GM23248 (cell line): Measurements from ENCODE around the gene STPG1. TPM values are rescaled to one million over a fixed set of nuclear protein-coding genes. Genes with fewer than 3 reads are reported as not detected.

Source experiments
- DNase-seq: peaks from one replicate; pipeline ENCODE4 v3.0.0-alpha.2; 2015
- H2AFZ ChIP-seq: fragments of 200-600 bp; sonication (generic); 2 replicates; pipeline ENCODE4 v1.6.1; 2016; ENCODE audit warnings: antibody characterized with exemption
- H3F3A ChIP-seq: fragments of 200-600 bp; sonication (generic); 2 replicates; pipeline ENCODE4 v1.6.1; 2016; ENCODE audit warnings: mild to moderate bottlenecking, antibody characterized with exemption, mixed run types; ENCODE audit not compliant: insufficient read depth
- H3K27ac ChIP-seq: fragments of 200-600 bp; sonication (generic); 2 replicates; pipeline ENCODE4 v1.5.1; 2016; ENCODE audit warnings: mild to moderate bottlenecking
- H3K27me3 ChIP-seq: fragments of 200-600 bp; sonication (generic); replicated peaks from 2 replicates; pipeline ENCODE4 v1.6.1; 2016; ENCODE audit warnings: mild to moderate bottlenecking; ENCODE audit not compliant: insufficient read depth
- H3K36me3 ChIP-seq: fragments of 200-600 bp; sonication (generic); 2 replicates; pipeline ENCODE4 v1.6.1; 2016; ENCODE audit warnings: low read depth, mild to moderate bottlenecking
- H3K4me1 ChIP-seq: fragments of 200-600 bp; sonication (generic); 2 replicates; pipeline ENCODE4 v1.6.1; 2016; ENCODE audit warnings: mild to moderate bottlenecking; ENCODE audit not compliant: insufficient read depth
- H3K4me2 ChIP-seq: fragments of 200-600 bp; sonication (generic); one replicate; pipeline ENCODE4 v1.6.1; 2016; ENCODE audit warnings: mild to moderate bottlenecking; ENCODE audit not compliant: unreplicated experiment
- H3K4me3 ChIP-seq: fragments of 200-600 bp; sonication (generic); 2 replicates; pipeline ENCODE4 v1.5.1; 2016; ENCODE audit warnings: mild to moderate bottlenecking
- H3K79me2 ChIP-seq: fragments of 200-600 bp; sonication (generic); 2 replicates; pipeline ENCODE4 v1.6.1; 2016; ENCODE audit warnings: mild to moderate bottlenecking; ENCODE audit not compliant: insufficient read depth
- H3K9ac ChIP-seq: fragments of 200-600 bp; sonication (generic); 2 replicates; pipeline ENCODE4 v1.6.1; 2016; ENCODE audit warnings: mild to moderate bottlenecking
- H3K9me2 ChIP-seq: fragments of 200-600 bp; sonication (generic); 2 replicates; pipeline ENCODE4 v1.6.1; 2016; ENCODE audit warnings: mixed run types, mild to moderate bottlenecking, moderate library complexity; ENCODE audit not compliant: insufficient read depth
- H3K9me3 ChIP-seq: fragments of 200-600 bp; sonication (generic); one replicate; pipeline ENCODE4 v1.6.1; 2017; ENCODE audit warnings: low read depth
- H4K20me1 ChIP-seq: fragments of 200-600 bp; sonication (generic); 2 replicates; pipeline ENCODE4 v1.6.0; 2016; ENCODE audit not compliant: insufficient read depth
- EZH2 ChIP-seq: fragments of 200-600 bp; sonication (generic); IDR thresholded peaks from 2 replicates; pipeline ENCODE4 v1.6.1; 2018; ENCODE audit warnings: antibody characterized with exemption, mild to moderate bottlenecking; ENCODE audit not compliant: insufficient read depth, poor library complexity, severe bottlenecking
- EZH2phosphoT487 ChIP-seq: fragments of 200-600 bp; sonication (generic); IDR thresholded peaks from 2 replicates; pipeline ENCODE4 v1.6.1; 2018; ENCODE audit warnings: antibody characterized with exemption, moderate library complexity, mild to moderate bottlenecking, low read depth; ENCODE audit not compliant: insufficient read depth
- WGBS, 2 experiments: methylation state at CpG; one replicate each; pipeline ENCODE4 v1.1.6; 2015 to 2017; ENCODE audit warnings: low lambda C conversion rate in 2 of 2, low coverage in 1 of 2; ENCODE audit errors: missing lambda C conversion rate in 2 of 2; 5-methylcytosine and 5-hydroxymethylcytosine counted together
- in situ Hi-C: fragments of 300-500 bp; cut with MboI; formaldehyde crosslinking; loops from 2 replicates; pipeline ENCODE4 v1.15.0; 2020
- polyA plus RNA-seq: library from polyadenylated mRNA; unstranded; fragments of >200 nt; fragmentation: Nextera tagmentation; extraction: Ambion mirVana; gene quantifications from 2 replicates; pipeline ENCODE4 v1.2.1, GENCODE V29; 2016
- total RNA-seq: library from RNA; depleted of rRNA; stranded (reverse); fragments of >200 nt; shearing (Covaris generic); gene quantifications from 2 replicates; pipeline ENCODE4 v1.2.3, GENCODE V29; 2014

Gene STPG1
- total and polyA plus RNA-seq, 2 experiments from 2014 or later: 7.9 to 9.2 TPM

DNA sequence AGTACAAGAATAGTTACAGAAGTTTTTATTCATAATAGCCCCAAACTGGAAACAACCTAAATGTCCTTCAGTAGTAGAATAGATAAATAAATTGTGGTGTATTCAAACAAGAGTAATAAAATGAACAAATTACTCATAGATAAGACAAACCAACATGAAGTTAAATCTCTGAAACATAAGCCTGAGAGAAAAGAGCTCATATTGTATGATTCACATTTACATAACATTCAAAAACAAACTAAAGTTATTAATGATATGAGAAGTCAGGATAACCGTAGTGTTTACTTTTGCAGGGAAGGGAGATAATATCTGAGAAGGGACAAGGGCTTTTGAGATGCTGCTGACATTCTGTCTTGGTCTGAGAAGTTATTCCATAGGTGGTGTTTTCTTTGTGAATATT lies 13.5 kb downstream of the STPG1 start:
- 0 out of 2 replicates have a peak, but pooled peaks cover under 1% of the 10 kb centered on the region for H3K4me1 ChIP-seq
- H3K9ac ChIP-seq: no peak overlapping the region
- no peak overlapping the region for H3K4me3 ChIP-seq
- H3K9me3 ChIP-seq: no peaks in the 10 kb centered on the region
- in situ Hi-C loops: no loop called here
- H3K4me2 ChIP-seq: no peak overlapping the region
- H2AFZ ChIP-seq: no peak overlapping the region
- WGBS, 2 experiments: 54 to 57% methylated on average over 1 of the region's 1 CpG
- 0 out of 2 replicates have a peak, but pooled peaks cover 5% of the 10 kb centered on the region for H3K79me2 ChIP-seq
- H3K9me2 ChIP-seq: no peaks in the 10 kb centered on the region
- DNase-seq: no peak
- TF ChIP-seq EZH2phosphoT487 (no peak), EZH2 (no peak)
- no peaks in the 10 kb centered on the region for H3K27me3 ChIP-seq
- no peaks in the 10 kb centered on the region; the same call in 1 of the 2 replicates for H3K36me3 ChIP-seq
- no peak overlapping the region for H3K27ac ChIP-seq
- H4K20me1 ChIP-seq: no peaks in the 10 kb centered on the region
- H3F3A ChIP-seq: no peaks in the 10 kb centered on the region

DNA sequence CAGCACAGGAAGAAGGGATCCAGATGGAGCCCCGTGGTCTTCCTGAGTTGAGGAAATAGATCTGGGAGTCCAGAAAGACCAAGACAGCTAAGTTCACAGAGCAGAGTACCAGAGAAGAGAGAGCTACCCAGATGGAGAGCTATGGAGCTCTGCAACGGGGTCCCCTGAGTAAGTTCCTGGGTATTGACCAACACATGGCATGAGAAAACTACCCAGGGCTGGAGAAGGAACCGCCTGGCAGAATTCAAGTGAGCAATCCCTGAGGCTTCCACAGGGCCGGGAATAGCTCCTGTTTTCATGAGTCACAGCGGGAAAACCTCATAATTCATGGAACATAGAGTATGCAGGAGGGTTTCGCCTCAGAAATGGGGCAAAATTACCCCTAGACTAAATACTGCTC lies 19.7 kb downstream of the STPG1 start:
- Histone ChIP-seq H3K4me2 (peak overlapping the region; percentile 59), H3K9me3 (no peaks in the 10 kb centered on the region), H3F3A (peaks cover 29% of the 10 kb centered on the region), H3K27ac (peak overlapping the region; percentile 54), H3K36me3 (no peaks in the 10 kb centered on the region), H3K9ac (peak overlapping the region; percentile 37; the same call in 1 of the 2 replicates), H3K4me1 (peaks cover 36% of the 10 kb centered on the region), H3K9me2 (no peaks in the 10 kb centered on the region), H3K79me2 (0 out of 2 replicates have a peak, but pooled peaks cover 5% of the 10 kb centered on the region), H2AFZ (peak overlapping the region; percentile 43; the same call in 1 of the 2 replicates), H3K27me3 (no peaks in the 10 kb centered on the region), H3K4me3 (no peak overlapping the region), H4K20me1 (no peaks in the 10 kb centered on the region)
- in situ Hi-C loops: loop anchor here (5.0 kb wide), 1 partner anchor 192 kb away; no protein-coding TSS in a partner anchor
- peak; percentile 94 for DNase-seq
- TF ChIP-seq EZH2 (no peak), EZH2phosphoT487 (no peak)
- WGBS, 2 experiments: 4 to 5% methylated on average over 6 of the region's 6 CpGs

DNA sequence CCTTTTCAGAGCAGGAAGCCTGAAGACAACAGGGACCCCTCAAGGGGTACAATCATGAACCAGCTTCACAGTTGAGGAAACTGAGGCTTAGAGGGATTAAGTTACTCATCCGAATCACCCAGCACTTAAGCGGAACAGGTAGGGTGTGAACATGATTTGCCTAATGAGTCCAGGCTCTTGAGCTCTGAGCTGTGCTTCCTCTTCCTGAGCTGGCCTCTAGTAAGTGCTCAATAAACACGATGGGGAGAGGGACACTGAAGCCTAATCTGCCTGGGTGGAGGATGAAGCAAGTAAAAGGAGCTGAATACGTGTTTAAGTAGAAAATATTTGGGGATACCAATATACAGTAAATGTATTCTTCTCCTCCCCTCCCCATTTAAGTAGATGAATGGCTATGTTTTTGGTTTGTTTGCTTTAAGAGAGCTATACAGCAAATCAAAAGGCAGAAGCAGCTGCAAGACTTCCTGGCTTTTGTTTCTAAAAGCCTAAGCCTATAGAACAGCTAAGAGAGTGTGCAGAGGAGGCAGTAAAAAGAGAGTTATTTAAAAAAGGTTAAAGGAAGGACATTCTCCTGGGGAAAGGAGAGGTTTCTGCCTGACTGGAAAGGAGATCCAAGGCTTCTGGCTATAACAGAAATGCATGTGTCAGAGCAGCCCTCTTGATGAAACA lies 20.5 kb downstream of the STPG1 start:
- H2AFZ ChIP-seq: 0 out of 2 replicates have a peak overlapping the region, but pooled peaks have one; percentile 43
- 67 to 81% methylated on average over 4 of the region's 4 CpGs for WGBS, 2 experiments
- H3K9ac ChIP-seq: peak overlapping the region; percentile 37; the same call in 1 of the 2 replicates
- H4K20me1 ChIP-seq: no peaks in the 10 kb centered on the region
- no peak overlapping the region for H3K4me3 ChIP-seq
- in situ Hi-C loops: loop anchor here (5.0 kb wide), 1 partner anchor 191 kb away; no protein-coding TSS in a partner anchor
- H3K4me1 ChIP-seq: peaks cover 39% of the 10 kb centered on the region
- H3K79me2 ChIP-seq: 0 out of 2 replicates have a peak, but pooled peaks cover 5% of the 10 kb centered on the region
- H3K36me3 ChIP-seq: no peaks in the 10 kb centered on the region
- no peaks in the 10 kb centered on the region for H3K27me3 ChIP-seq
- H3K27ac ChIP-seq: peak overlapping the region; percentile 54; the same call in 1 of the 2 replicates
- peak; percentile 27 for DNase-seq
- H3K9me3 ChIP-seq: no peaks in the 10 kb centered on the region
- H3F3A ChIP-seq: peaks cover 29% of the 10 kb centered on the region
- no peak for TF ChIP-seq EZH2phosphoT487
- TF ChIP-seq EZH2: no peak
- H3K9me2 ChIP-seq: no peaks in the 10 kb centered on the region
- peak overlapping the region; percentile 59 for H3K4me2 ChIP-seq

DNA sequence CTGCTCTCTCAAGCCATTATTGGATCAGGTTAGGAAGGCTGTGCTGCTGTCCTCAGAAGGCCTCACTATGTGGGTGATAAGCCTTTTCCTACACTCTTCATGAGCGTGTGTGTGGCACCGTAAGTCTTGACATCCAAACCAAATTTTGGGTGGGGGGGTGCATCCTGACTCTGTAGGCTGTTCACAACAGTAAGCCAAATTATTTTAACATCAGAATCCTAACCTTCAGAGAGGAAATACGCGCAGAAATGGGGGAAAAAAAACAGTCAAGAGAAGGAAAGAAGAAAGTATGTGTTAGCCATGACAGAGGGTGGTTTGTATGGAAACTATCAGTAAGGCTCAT lies 21.0 kb downstream of the STPG1 start:
- Histone ChIP-seq H3K36me3 (no peaks in the 10 kb centered on the region), H3K9me2 (no peaks in the 10 kb centered on the region), H3K4me1 (peaks cover 39% of the 10 kb centered on the region), H3K27ac (no peak overlapping the region), H4K20me1 (no peaks in the 10 kb centered on the region), H2AFZ (no peak overlapping the region), H3K4me2 (no peak overlapping the region), H3K4me3 (no peak overlapping the region), H3K79me2 (0 out of 2 replicates have a peak, but pooled peaks cover 5% of the 10 kb centered on the region), H3K9me3 (no peaks in the 10 kb centered on the region), H3F3A (peaks cover 29% of the 10 kb centered on the region), H3K9ac (no peak overlapping the region), H3K27me3 (no peaks in the 10 kb centered on the region)
- 89 to 90% methylated on average over 4 of the region's 4 CpGs for WGBS, 2 experiments
- TF ChIP-seq EZH2 (no peak), EZH2phosphoT487 (no peak)
- DNase-seq: no peak
- in situ Hi-C loops: loop anchor here (5.0 kb wide), 1 partner anchor 190 kb away; no protein-coding TSS in a partner anchor
